Peyer's patch (tissue), 4 donors: ENCODE data around the gene OR2D2.

Experiments used
- CTCF ChIP-seq, 6 experiments: fragments of 450-650 bp in 4 of 6; fragments of 200-600 bp in 2 of 6; sonication (generic) in 1 of 6; IDR thresholded peaks; one replicate each; pipeline ENCODE4 v1.5.1; 2017 to 2019; ENCODE audit warnings: antibody characterized with exemption in 6 of 6, mild to moderate bottlenecking in 3 of 6, moderate library complexity in 1 of 6
- POLR2A ChIP-seq, 2 donors: fragments of 450-650 bp; IDR thresholded peaks; one replicate each; pipeline ENCODE4 v1.5.1; 2017; ENCODE audit warnings: antibody characterized with exemption in 2 of 2, mild to moderate bottlenecking in 2 of 2, moderate library complexity in 2 of 2

DNA sequence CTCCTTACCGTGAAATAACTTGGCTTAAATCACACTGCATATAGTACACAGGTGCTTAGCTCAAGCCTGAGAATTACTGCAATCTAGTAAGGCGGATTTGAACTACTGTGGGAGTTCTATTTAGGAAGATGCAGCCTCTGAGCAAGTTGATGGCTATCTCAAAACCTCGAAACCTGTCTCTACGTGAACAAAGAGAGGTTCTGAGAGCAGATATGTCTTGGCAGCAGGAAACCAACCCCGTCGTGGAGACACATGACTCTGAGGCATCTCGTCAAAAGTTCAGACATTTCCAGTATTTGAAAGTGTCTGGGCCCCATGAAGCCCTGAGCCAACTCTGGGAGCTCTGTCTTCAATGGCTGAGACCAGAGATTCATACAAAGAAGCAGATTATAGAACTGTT, 39.8 kb upstream of the OR2D2 start:
- TF ChIP-seq POLR2A (IDR thresholded peaks at IDR 0.05) (no peak), CTCF (IDR thresholded peaks at IDR 0.05) (no peak)
